ENCODE data around the gene C16orf87. TPM values are rescaled to one million over a fixed set of nuclear protein-coding genes. Genes with fewer than 3 reads are reported as not detected.

C16orf87 gene
- total RNA-seq, 1 experiment from 2014 or later = 10.2 TPM

DNA sequence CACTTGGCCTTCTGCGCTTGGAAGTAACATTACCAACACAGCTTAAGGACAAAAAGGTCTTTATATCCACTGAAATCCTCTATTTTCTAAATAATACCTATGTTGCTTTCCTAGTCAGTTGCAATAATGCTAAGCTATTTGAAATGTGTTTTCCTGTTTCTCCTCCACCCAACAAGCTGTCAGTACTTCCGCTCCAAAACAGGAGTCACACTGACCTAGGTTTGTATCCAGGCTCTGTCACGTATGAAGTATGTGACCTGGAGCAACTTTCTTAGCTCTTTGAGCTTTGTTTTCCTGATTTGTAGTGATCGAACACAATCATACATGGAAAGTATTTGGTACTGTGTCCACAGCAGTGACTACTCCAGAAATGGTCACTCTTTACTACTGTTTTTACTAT, 58.5 kb downstream of the C16orf87 start:
- no peaks in the 10 kb centered on the region for H3K9me2 ChIP-seq (ENCODE audit: insufficient read depth)
- no peaks in the 10 kb centered on the region for H3K27me3 ChIP-seq (ENCODE audit: insufficient read depth, low read length)
- no peak overlapping the region for H3K4me2 ChIP-seq (ENCODE audit: low read length)
- no peak overlapping the region for H3K4me3 ChIP-seq (replicated peaks in 1 of 2; ENCODE audit: low read depth in 1 of 2, low read length in 2 of 2)
- no peaks in the 10 kb centered on the region for H4K20me1 ChIP-seq (ENCODE audit: insufficient read depth)
- no TSS peak for BruUV-seq (replicated peaks)
- H2AFZ ChIP-seq (ENCODE audit: low read depth, low read length, poor library complexity, severe bottlenecking) = no peak overlapping the region
- no peaks in the 10 kb centered on the region; a peak in 1 of 4 replicates for H3K4me1 ChIP-seq (ENCODE audit: control insufficient read depth in 1 of 2, insufficient read depth in 2 of 2, low read length in 2 of 2)
- no peak overlapping the region for H3K27ac ChIP-seq (ENCODE audit: low read depth, low read length)
- DNase-seq (ENCODE audit: low read depth, low spot score) (no peak), ATAC-seq (no peak)
- ChIA-PET POLR2A (no interaction called here), CTCF (no interaction called here), RAD21 (ENCODE audit: low non-redundant PET in 1 of 2, low total read pairs in 2 of 2, uncharacterized antibody in 2 of 2, unreplicated experiment in 2 of 2) (no interaction called here)
- no peaks in the 10 kb centered on the region for H3K79me2 ChIP-seq (ENCODE audit: insufficient read depth, low read length)
- no peaks in the 10 kb centered on the region for H3K9me3 ChIP-seq (ENCODE audit: control insufficient read depth in 1 of 2, insufficient read depth in 1 of 2, low read depth in 1 of 2, low read length in 2 of 2)
- intact Hi-C loops (cut with micrococcal nuclease) = no loop called here
- no peaks in the 10 kb centered on the region for H3K36me3 ChIP-seq (ENCODE audit: control insufficient read depth in 1 of 2, insufficient read depth in 2 of 2, low read length in 2 of 2)
- H3K9ac ChIP-seq (ENCODE audit: low read length) = no peak overlapping the region
- TF ChIP-seq CEBPB (IDR thresholded peaks at IDR 0.05; ENCODE audit: low read depth) = no peak
- no peak for TF ChIP-seq EZH2phosphoT487 (IDR thresholded peaks at IDR 0.05; ENCODE audit: borderline replicate concordance)
- TF ChIP-seq TCF7L2 (IDR thresholded peaks at IDR 0.05; ENCODE audit: borderline replicate concordance, extremely low read depth, insufficient read depth, insufficient read length) = no peak
- TF ChIP-seq SP1 (IDR thresholded peaks at IDR 0.05; ENCODE audit: low read depth) = no peak
- TF ChIP-seq SRF (IDR thresholded peaks at IDR 0.05; ENCODE audit: low read depth) = no peak
- no peak for TF ChIP-seq POLR2A (IDR thresholded peaks at IDR 0.05; ENCODE audit: borderline replicate concordance, extremely low read depth, insufficient read depth, insufficient read length)
- no peak for TF ChIP-seq YY1 (IDR thresholded peaks at IDR 0.05; ENCODE audit: extremely low read depth, insufficient replicate concordance, low read depth, low read length)
- TF ChIP-seq EGR1 (IDR thresholded peaks at IDR 0.05; ENCODE audit: low read depth) = no peak
- TF ChIP-seq, protein P1, sequence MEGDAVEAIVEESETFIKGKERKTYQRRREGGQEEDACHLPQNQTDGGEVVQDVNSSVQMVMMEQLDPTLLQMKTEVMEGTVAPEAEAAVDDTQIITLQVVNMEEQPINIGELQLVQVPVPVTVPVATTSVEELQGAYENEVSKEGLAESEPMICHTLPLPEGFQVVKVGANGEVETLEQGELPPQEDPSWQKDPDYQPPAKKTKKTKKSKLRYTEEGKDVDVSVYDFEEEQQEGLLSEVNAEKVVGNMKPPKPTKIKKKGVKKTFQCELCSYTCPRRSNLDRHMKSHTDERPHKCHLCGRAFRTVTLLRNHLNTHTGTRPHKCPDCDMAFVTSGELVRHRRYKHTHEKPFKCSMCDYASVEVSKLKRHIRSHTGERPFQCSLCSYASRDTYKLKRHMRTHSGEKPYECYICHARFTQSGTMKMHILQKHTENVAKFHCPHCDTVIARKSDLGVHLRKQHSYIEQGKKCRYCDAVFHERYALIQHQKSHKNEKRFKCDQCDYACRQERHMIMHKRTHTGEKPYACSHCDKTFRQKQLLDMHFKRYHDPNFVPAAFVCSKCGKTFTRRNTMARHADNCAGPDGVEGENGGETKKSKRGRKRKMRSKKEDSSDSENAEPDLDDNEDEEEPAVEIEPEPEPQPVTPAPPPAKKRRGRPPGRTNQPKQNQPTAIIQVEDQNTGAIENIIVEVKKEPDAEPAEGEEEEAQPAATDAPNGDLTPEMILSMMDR (IDR thresholded peaks at IDR 0.05 in 2 of 3, conservative IDR thresholded peaks at IDR 0.05 in 1 of 3; ENCODE audit: borderline replicate concordance in 1 of 3, insufficient read depth in 1 of 3, low read depth in 2 of 3, low read length in 2 of 3) = no peak
- TF ChIP-seq JUND (IDR thresholded peaks at IDR 0.05) = no peak
- TF ChIP-seq FOSL1 (IDR thresholded peaks at IDR 0.05; ENCODE audit: low read depth) = no peak
- TF ChIP-seq CBX3 (IDR thresholded peaks at IDR 0.05; ENCODE audit: low read depth) = no peak
- TF ChIP-seq, protein P2, sequence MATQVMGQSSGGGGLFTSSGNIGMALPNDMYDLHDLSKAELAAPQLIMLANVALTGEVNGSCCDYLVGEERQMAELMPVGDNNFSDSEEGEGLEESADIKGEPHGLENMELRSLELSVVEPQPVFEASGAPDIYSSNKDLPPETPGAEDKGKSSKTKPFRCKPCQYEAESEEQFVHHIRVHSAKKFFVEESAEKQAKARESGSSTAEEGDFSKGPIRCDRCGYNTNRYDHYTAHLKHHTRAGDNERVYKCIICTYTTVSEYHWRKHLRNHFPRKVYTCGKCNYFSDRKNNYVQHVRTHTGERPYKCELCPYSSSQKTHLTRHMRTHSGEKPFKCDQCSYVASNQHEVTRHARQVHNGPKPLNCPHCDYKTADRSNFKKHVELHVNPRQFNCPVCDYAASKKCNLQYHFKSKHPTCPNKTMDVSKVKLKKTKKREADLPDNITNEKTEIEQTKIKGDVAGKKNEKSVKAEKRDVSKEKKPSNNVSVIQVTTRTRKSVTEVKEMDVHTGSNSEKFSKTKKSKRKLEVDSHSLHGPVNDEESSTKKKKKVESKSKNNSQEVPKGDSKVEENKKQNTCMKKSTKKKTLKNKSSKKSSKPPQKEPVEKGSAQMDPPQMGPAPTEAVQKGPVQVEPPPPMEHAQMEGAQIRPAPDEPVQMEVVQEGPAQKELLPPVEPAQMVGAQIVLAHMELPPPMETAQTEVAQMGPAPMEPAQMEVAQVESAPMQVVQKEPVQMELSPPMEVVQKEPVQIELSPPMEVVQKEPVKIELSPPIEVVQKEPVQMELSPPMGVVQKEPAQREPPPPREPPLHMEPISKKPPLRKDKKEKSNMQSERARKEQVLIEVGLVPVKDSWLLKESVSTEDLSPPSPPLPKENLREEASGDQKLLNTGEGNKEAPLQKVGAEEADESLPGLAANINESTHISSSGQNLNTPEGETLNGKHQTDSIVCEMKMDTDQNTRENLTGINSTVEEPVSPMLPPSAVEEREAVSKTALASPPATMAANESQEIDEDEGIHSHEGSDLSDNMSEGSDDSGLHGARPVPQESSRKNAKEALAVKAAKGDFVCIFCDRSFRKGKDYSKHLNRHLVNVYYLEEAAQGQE (IDR thresholded peaks at IDR 0.05; ENCODE audit: low read depth) = no peak
- no peak for TF ChIP-seq SIN3A (IDR thresholded peaks at IDR 0.05; ENCODE audit: low read depth)
- no peak for TF ChIP-seq ZFX (IDR thresholded peaks at IDR 0.05)
- TF ChIP-seq ZNF274 (IDR thresholded peaks at IDR 0.05; ENCODE audit: low read depth, low read length) = no peak
- TF ChIP-seq EZH2 (IDR thresholded peaks at IDR 0.05) = no peak

All from HCT116 (cell line).